DND-41 (cell line): Measurements from ENCODE around the gene MOB3B.

Experiments used
- EZH2 ChIP-seq: IDR thresholded peaks from 3 replicates; pipeline ENCODE4 v1.6.1; 2012; ENCODE audit warnings: borderline replicate concordance, low read depth, mild to moderate bottlenecking, moderate library complexity, low read length, inconsistent platforms; ENCODE audit not compliant: severe bottlenecking
- TF ChIP-seq, protein P1 (sequence below): IDR thresholded peaks from 2 replicates; pipeline ENCODE4 v1.5.1; 2012; ENCODE audit warnings: borderline replicate concordance, low read length, moderate library complexity, mild to moderate bottlenecking; ENCODE audit not compliant: poor library complexity, severe bottlenecking; ENCODE audit errors: extremely low read depth

DNA sequence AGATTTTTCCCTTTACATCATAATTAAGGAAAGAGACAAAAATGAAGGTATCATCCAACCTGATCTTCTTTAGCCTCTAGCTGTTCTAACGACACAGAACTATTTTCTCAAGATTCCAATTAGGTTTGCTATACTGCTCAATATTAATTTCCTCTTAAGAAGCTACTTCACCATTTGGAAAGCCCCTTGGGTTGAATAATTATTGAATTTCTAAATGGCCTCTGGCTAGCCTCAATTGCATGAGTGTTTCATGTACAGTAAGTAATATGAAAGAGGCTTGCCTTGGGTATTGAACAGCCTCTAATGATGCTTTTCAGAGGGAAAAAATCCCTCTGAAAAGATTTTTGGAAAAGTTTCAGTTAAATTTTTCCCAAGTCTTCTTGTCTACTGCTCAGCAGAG is 3.7 kb upstream of the MOB3B start:
- TF ChIP-seq, protein P1, sequence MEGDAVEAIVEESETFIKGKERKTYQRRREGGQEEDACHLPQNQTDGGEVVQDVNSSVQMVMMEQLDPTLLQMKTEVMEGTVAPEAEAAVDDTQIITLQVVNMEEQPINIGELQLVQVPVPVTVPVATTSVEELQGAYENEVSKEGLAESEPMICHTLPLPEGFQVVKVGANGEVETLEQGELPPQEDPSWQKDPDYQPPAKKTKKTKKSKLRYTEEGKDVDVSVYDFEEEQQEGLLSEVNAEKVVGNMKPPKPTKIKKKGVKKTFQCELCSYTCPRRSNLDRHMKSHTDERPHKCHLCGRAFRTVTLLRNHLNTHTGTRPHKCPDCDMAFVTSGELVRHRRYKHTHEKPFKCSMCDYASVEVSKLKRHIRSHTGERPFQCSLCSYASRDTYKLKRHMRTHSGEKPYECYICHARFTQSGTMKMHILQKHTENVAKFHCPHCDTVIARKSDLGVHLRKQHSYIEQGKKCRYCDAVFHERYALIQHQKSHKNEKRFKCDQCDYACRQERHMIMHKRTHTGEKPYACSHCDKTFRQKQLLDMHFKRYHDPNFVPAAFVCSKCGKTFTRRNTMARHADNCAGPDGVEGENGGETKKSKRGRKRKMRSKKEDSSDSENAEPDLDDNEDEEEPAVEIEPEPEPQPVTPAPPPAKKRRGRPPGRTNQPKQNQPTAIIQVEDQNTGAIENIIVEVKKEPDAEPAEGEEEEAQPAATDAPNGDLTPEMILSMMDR, result no peak
- no peak for TF ChIP-seq EZH2
